ENCODE measurements around the gene FMR1NB.

DNA sequence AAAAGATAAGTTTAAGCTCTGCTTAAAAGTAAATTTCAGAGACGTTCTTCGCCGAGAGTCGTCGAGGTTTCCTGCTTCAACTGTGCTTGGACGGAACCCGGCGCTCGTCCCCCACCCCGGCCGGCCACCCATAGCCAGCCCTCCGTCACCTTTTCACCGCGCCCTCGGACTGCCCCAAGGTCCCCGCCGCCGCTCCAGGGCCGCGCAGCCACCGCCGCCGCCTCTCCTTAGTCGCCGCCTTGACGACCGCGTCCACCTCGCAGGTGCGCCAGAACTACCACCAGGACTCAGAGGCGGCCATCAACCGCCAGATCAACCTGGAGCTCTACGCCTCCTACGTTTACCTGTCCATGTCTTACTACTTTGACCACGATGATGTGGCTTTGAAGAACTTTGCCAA, 70.8 kb downstream of the FMR1NB start:
- TF ChIP-seq CTCF (IDR thresholded peaks at IDR 0.05) (no peak), POLR2A (IDR thresholded peaks at IDR 0.05) (no peak), POLR2AphosphoS5 (IDR thresholded peaks at IDR 0.05) (no peak)

Data from stomach (tissue), 4 donors.